SK-N-MC (cell line): ENCODE measurements around the gene DHFR2.

Source experiments
- DNase-seq: peaks from one replicate; pipeline ENCODE4 v3.0.0-alpha.2; 2011; ENCODE audit warnings: low read depth, low spot score
- H3K27ac ChIP-seq: fragments of 200-600 bp; sonication (generic); 2 replicates; pipeline ENCODE4 v1.5.1; 2016; ENCODE audit warnings: mixed run types
- H3K36me3 ChIP-seq: fragments of 200-600 bp; sonication (generic); 2 replicates; pipeline ENCODE4 v1.6.1; 2017; ENCODE audit warnings: antibody characterized with exemption, low read length, mixed read lengths; ENCODE audit not compliant: insufficient read depth
- H3K4me3 ChIP-seq: fragments of 200-600 bp; sonication (generic); 2 replicates; pipeline ENCODE4 v1.5.1; 2016
- H3K9ac ChIP-seq: fragments of 200-600 bp; sonication (generic); 2 replicates; pipeline ENCODE4 v1.8.0; 2017; ENCODE audit warnings: mixed run types, mixed read lengths; ENCODE audit not compliant: insufficient read length
- H3K9me3 ChIP-seq: fragments of 200-600 bp; sonication (generic); 2 replicates; pipeline ENCODE4 v1.6.1; 2017; ENCODE audit warnings: low read depth, mild to moderate bottlenecking, antibody characterized with exemption, low read length, moderate library complexity, mixed read lengths
- EZH2 ChIP-seq: fragments of 200-600 bp; sonication (generic); IDR thresholded peaks from one replicate; pipeline ENCODE4 v1.6.1; 2017; ENCODE audit warnings: antibody characterized with exemption
- FOXP2 ChIP-seq: optimal IDR thresholded peaks from 2 replicates; pipeline ENCODE3; 2011; ENCODE audit warnings: mild to moderate bottlenecking, moderate library complexity; ENCODE audit not compliant: insufficient read depth; ENCODE audit errors: extremely low read length, control extremely low read depth
- POLR2AphosphoS5 ChIP-seq: IDR thresholded peaks from 2 replicates; pipeline ENCODE4 v1.6.1; 2012; ENCODE audit warnings: mild to moderate bottlenecking, low read depth, low read length, borderline replicate concordance

The DHFR2 gene

GRCh38 chr3:94070341-94070911 lies 7.7 kb upstream of the DHFR2 start:
- Histone ChIP-seq H3K27ac (no peak overlapping the region), H3K4me3 (no peak overlapping the region), H3K9ac (no peak overlapping the region), H3K36me3 (peaks cover 19% of the 10 kb centered on the region), H3K9me3 (no peaks in the 10 kb centered on the region)
- no peak for DNase-seq
- TF ChIP-seq EZH2 (no peak), FOXP2 (no peak), POLR2AphosphoS5 (no peak)

DNA sequence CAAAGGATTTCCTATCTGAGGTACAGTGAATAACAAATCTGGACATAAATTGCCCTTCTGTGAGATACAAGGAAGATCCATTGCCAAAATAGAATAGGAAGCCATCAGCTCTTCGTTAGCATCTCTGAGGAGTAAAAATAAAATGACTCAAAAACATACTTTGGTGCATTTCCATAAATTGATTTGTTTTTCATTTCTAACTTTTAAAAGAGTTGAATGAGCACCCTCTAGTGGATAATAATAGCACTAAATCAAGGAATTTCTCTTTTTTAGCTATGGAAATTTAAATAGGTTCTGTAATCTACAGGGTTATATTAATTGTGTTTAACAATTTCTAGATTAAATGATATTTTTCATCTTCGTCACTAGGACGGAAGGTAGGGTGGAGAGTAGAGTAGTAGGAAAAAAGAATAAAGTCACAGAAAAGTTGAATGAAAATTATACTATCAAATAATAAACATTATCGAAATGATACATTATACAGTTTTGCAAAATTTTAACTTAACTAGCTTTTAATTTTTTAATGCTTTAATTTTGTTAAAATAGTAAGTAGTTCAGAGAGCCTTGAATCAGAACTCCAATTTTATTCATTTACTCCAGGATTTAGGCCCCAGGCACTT lies 6.6 kb upstream of the DHFR2 start:
- H3K27ac ChIP-seq = no peak overlapping the region
- H3K9ac ChIP-seq = peak overlapping the region; percentile 45
- peaks cover 19% of the 10 kb centered on the region for H3K36me3 ChIP-seq
- no peak for DNase-seq
- H3K9me3 ChIP-seq = no peaks in the 10 kb centered on the region
- no peak overlapping the region for H3K4me3 ChIP-seq
- no peak for TF ChIP-seq FOXP2

DNA sequence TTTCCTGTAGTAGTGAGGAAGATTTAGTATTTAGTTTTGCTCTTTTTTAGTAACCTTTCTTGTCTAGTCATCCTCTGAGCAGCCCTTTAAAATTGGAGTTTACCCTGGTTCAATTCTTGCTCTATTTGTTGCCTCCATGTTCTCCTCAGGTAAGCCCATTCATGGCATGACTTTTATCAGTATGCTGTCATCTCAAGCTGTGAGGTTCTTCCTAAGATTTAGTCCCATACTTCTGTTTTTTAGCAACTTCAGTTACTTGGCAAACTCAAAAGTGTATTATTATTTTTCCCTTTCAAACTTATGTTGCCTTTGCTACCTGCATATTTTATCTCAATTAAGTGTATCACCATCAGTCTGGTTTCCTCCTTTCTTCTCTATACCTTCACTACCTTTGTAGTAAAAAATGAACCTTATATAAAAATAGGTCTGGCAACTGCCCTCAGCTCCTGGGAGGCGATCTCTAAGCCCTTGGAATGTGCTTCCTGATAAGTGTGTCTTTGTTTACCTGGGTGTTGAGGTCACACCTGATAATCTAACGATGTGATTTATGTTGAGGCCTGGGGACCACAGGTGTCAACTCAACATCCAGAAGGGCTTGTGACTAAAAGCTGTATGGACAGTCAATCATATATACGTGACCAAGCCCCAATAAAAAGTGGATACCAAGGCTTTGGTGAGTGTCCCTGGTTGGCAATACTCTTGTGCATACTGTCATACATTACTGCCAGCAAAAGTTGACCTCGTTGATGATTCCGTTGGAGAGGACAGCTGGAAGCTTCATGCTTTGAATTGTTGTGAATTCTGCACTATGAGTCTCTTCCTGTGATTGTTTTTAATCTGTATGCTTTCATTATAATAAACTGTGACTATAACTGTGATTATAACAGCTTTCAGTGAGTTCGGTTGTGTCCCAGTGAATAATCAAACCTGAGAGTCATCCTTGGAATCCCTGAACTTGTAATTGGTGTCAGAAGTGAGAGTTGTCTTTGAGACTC lies 4.1 kb upstream of the DHFR2 start:
- H3K9me3 ChIP-seq = no peaks in the 10 kb centered on the region
- TF ChIP-seq FOXP2 (no peak), POLR2AphosphoS5 (no peak), EZH2 (no peak)
- H3K36me3 ChIP-seq = peaks cover 13% of the 10 kb centered on the region
- no peak overlapping the region for H3K9ac ChIP-seq
- H3K4me3 ChIP-seq = no peak overlapping the region
- H3K27ac ChIP-seq = peak overlapping the region; percentile 33; the same call in 1 of the 2 replicates
- DNase-seq = no peak

DNA sequence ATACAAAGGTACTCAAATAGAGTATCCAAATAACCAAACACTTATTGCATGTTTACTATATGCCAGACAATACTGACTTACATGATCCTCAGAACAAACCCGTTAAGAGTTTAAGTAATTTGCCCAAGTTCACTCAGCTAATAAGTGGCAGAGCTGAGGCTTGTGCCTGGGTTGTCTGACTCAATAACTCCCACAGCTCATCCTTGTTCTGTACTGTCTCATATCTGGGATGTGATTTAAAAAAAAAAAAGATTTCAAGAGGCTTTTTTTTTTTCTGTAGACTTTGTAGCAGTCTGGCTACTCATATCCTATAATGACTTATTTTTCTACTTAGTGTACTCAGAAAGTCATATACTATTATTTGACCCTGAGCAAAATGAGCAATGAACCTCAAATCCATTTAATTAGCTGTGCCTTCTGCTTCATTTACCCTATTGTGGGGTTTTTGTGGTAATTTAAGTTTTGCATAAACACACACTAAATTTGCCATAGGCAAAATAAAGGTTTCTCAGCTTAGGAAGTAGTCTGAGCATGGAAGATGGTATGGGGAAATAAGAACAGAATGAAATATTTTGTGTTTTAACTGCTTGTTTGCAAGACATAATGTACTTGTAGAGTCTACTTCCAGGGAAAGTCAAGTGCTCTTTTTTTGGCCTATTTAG lies 3.2 kb upstream of the DHFR2 start:
- H3K4me3 ChIP-seq = no peak overlapping the region
- peak overlapping the region; percentile 11 for H3K9ac ChIP-seq
- no peaks in the 10 kb centered on the region for H3K9me3 ChIP-seq
- TF ChIP-seq POLR2AphosphoS5 (no peak), FOXP2 (no peak), EZH2 (no peak)
- H3K36me3 ChIP-seq = peaks cover 11% of the 10 kb centered on the region
- DNase-seq = no peak
- H3K27ac ChIP-seq = peak overlapping the region; percentile 33; the same call in 1 of the 2 replicates

DNA sequence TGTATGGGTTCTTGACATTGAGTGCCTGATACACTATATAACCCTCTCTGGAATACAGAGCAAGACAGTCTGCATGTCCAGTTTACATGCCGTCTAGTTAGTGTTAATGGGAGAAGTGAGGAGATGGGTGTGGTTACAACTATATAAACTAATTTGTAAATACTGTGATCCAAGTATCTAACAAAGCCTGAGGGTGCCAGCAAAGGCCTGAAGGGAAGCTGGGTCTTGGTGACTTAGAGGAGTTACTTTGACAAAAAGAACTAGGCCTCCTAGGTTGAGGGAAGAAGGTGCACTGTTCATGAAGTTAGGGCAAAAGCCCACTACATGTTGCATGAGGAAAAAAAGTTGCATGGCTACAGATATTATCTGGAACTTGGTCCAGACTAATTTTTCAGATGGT lies 2.4 kb upstream of the DHFR2 start:
- H3K4me3 ChIP-seq = no peak overlapping the region
- no peak overlapping the region for H3K9ac ChIP-seq
- TF ChIP-seq FOXP2 (no peak), POLR2AphosphoS5 (no peak), EZH2 (no peak)
- no peak for DNase-seq
- H3K36me3 ChIP-seq = peaks cover 16% of the 10 kb centered on the region
- no peaks in the 10 kb centered on the region for H3K9me3 ChIP-seq
- no peak overlapping the region for H3K27ac ChIP-seq

- H3K9ac ChIP-seq = peak overlapping the region; percentile 100
- peaks cover 19% of the 10 kb centered on the region for H3K36me3 ChIP-seq
- no peak overlapping the region for H3K27ac ChIP-seq
- no peak for TF ChIP-seq EZH2
- no peak for TF ChIP-seq FOXP2
- TF ChIP-seq POLR2AphosphoS5 = no peak
- no peaks in the 10 kb centered on the region for H3K9me3 ChIP-seq
- H3K4me3 ChIP-seq = peak overlapping the region; percentile 92
- DNase-seq = no peak
Measured at GRCh38 chr3:94064243-94064860, 1.6 kb upstream of the DHFR2 start.

GRCh38 chr3:94063496-94064119 lies 892 bp upstream of the DHFR2 start:
- Histone ChIP-seq H3K36me3 (peaks cover 22% of the 10 kb centered on the region), H3K4me3 (peak overlapping the region; percentile 92)
- DNase-seq = no peak

More at GRCh38 chr3:94063496-94064119, 892 bp upstream of the DHFR2 start:
- no peak for TF ChIP-seq EZH2
- no peak for TF ChIP-seq FOXP2
- TF ChIP-seq POLR2AphosphoS5 = no peak
- H3K9ac ChIP-seq = peak overlapping the region; percentile 100
- no peaks in the 10 kb centered on the region for H3K9me3 ChIP-seq
- H3K27ac ChIP-seq = peak overlapping the region; percentile 83
